Ishikawa (cell line): ENCODE measurements around the gene TPRX1.

Source experiments
- EP300 ChIP-seq: IDR thresholded peaks from 2 replicates; pipeline ENCODE4 v1.6.1; 2012; ENCODE audit warnings: borderline replicate concordance
- FOXM1 ChIP-seq: IDR thresholded peaks from 2 replicates; pipeline ENCODE4 v1.6.1; 2012; ENCODE audit warnings: low read depth, borderline replicate concordance
- RAD21 ChIP-seq: IDR thresholded peaks from 2 replicates; pipeline ENCODE4 v1.6.1; 2012; ENCODE audit warnings: low read depth
- REST ChIP-seq: IDR thresholded peaks from 2 replicates; pipeline ENCODE4 v1.6.1; 2012; ENCODE audit warnings: low read depth, mild to moderate bottlenecking
- TAF1 ChIP-seq: IDR thresholded peaks from 2 replicates; pipeline ENCODE4 v1.6.1; 2012; ENCODE audit warnings: low read depth, mild to moderate bottlenecking
- TCF12 ChIP-seq: IDR thresholded peaks from 2 replicates; pipeline ENCODE4 v1.6.1; 2012; ENCODE audit warnings: low read depth
- USF1 ChIP-seq: IDR thresholded peaks from 2 replicates; pipeline ENCODE4 v1.6.1; 2012
- YY1 ChIP-seq: IDR thresholded peaks from 2 replicates; pipeline ENCODE4 v1.6.1; 2012; ENCODE audit warnings: low read depth

GRCh38 chr19:47778049-47778953, 26.1 kb downstream of the TPRX1 start, which contains the start of gene SELENOW:
- TF ChIP-seq RAD21 (no peak), REST (no peak), YY1 (0 out of 2 replicates have a peak, but pooled peaks have one; percentile 39), USF1 (peak; percentile 21; the same call in 1 of the 2 replicates), FOXM1 (no peak), EP300 (peak; percentile 74), TCF12 (no peak; the same call in 1 of the 2 replicates), TAF1 (peak; percentile 96)
